NT2/D1 (cell line): Measurements from ENCODE around the gene ZNF592.

Experiments used
- SUZ12 ChIP-seq: IDR thresholded peaks from 2 replicates; pipeline ENCODE4 v1.6.1; 2011; ENCODE audit not compliant: insufficient read length, insufficient read depth; ENCODE audit errors: extremely low read depth
- YY1 ChIP-seq: IDR thresholded peaks from 2 replicates; pipeline ENCODE4 v1.6.1; 2011; ENCODE audit not compliant: insufficient read length, insufficient read depth
- ZNF274 ChIP-seq: IDR thresholded peaks from 2 replicates; pipeline ENCODE4 v1.6.1; 2011; ENCODE audit warnings: mild to moderate bottlenecking, low read depth, low read length

DNA sequence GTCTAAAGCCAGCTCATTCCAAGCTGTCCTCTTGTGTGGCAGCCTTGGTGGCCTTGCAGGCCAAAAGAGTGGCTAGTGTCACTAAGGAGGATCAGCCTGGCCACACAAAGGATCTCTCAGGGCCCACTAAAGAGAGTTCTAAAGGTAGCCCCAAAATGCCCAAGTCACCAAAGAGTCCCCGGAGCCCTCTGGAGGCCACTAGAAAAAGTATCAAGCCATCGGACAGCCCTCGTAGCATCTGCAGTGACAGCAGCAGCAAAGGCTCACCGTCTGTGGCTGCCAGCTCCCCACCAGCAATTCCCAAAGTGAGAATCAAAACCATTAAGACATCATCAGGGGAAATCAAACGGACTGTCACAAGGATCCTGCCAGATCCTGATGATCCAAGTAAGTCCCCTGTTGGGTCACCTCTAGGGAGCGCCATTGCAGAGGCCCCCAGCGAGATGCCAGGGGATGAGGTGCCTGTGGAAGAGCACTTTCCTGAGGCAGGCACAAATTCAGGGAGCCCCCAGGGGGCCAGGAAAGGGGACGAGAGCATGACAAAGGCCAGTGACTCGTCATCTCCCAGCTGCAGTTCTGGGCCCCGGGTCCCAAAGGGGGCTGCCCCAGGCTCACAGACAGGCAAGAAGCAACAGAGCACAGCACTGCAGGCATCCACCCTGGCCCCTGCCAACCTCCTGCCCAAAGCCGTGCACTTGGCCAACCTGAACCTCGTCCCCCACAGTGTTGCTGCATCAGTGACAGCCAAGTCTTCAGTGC, 35.3 kb downstream of the ZNF592 start:
- no peak for TF ChIP-seq ZNF274
- TF ChIP-seq YY1, result no peak
- TF ChIP-seq SUZ12, result no peak
